Sigmoid colon (tissue), 7 donors: ENCODE results near the gene MYO10. TPM values are rescaled to one million over a fixed set of nuclear protein-coding genes. Genes with fewer than 3 reads are reported as not detected.
A peak's percentile ranks its signal among the peaks of the same experiment; 100 is the strongest.

Source experiments
- DNase-seq: peaks from one replicate; pipeline ENCODE4 v3.0.0-alpha.2; 2019
- H3K27ac ChIP-seq, 4 donors: fragments of 200-600 bp; sonication (generic); one replicate each; pipeline ENCODE4 v1.5.1; 2016 to 2019; ENCODE audit warnings: mild to moderate bottlenecking in 1 of 4
- H3K27me3 ChIP-seq, 3 donors: fragments of 200-600 bp; sonication (generic); one replicate each; pipeline ENCODE4 v1.5.1; 2019; ENCODE audit warnings: mild to moderate bottlenecking in 1 of 3
- H3K36me3 ChIP-seq, 4 donors: fragments of 200-600 bp; sonication (generic); one replicate each; pipeline ENCODE4 v1.5.1; 2016 to 2019
- H3K4me1 ChIP-seq, 4 donors: fragments of 200-600 bp; sonication (generic); one replicate each; pipeline ENCODE4 v1.5.1; 2017 to 2019
- H3K4me3 ChIP-seq, 4 donors: fragments of 200-600 bp; sonication (generic); one replicate each; pipeline ENCODE4 v1.5.1; 2017 to 2019; ENCODE audit warnings: mild to moderate bottlenecking in 2 of 4, moderate library complexity in 1 of 4
- H3K9me3 ChIP-seq, 4 donors: fragments of 200-600 bp in 3 of 4; sonication (generic) in 3 of 4; one replicate each; pipeline versions ENCODE4 v1.5.1 to v1.6.1; 2013 to 2019
- CTCF ChIP-seq, 4 experiments: fragments of 450-650 bp in 3 of 4; fragments of 200-600 bp in 1 of 4; IDR thresholded peaks; one replicate each; pipeline ENCODE4 v1.5.1; 2016 to 2019; ENCODE audit warnings: antibody characterized with exemption in 4 of 4, mild to moderate bottlenecking in 3 of 4, moderate library complexity in 2 of 4
- EP300 ChIP-seq, 4 donors: sonication (generic); formaldehyde crosslinking; IDR thresholded peaks; one replicate each; pipeline ENCODE4 v1.6.1; 2017; ENCODE audit warnings: antibody characterized with exemption in 4 of 4
- POLR2A ChIP-seq, 2 donors: fragments of 450-650 bp; IDR thresholded peaks; one replicate each; pipeline ENCODE4 v1.6.1; 2016; ENCODE audit warnings: antibody characterized with exemption in 2 of 2, mild to moderate bottlenecking in 2 of 2, moderate library complexity in 2 of 2
- POLR2AphosphoS5 ChIP-seq, 4 donors: sonication (generic); formaldehyde crosslinking; IDR thresholded peaks; one replicate each; pipeline ENCODE4 v1.6.1; 2017; ENCODE audit warnings: antibody characterized with exemption in 4 of 4
- WGBS, 2 donors: extraction: QIAGEN DNeasy Blood & Tissue Kit; methylation state at CpG; one replicate each; pipeline ENCODE4 v1.1.7; 2013; 5-methylcytosine and 5-hydroxymethylcytosine counted together
- intact Hi-C: fragments of 100-400 bp; cut with DNase I; formaldehyde crosslinking; loops from one replicate; pipeline ENCODE4 v1.15.1; 2023
- polyA plus RNA-seq, 3 donors: library from polyadenylated mRNA; stranded (reverse); fragments of 200-250 nt; gene quantifications; one replicate each; pipeline ENCODE4 v1.2.3, GENCODE V29; 2013
- total RNA-seq, 4 donors: library from RNA; depleted of rRNA; stranded (reverse); fragments of >200 nt; gene quantifications; one replicate each; pipeline ENCODE4 v1.1.0, GENCODE V29; 2016
- donor health status: healthy with polysubstance abuse.
- donor health status: Bipolar disorder and iron deficiency.
- donor health status: healthy.

Gene MYO10
- total and polyA plus RNA-seq, 7 donors = 3.9 to 20.3 (median 8.3) TPM

- no peak for TF ChIP-seq POLR2AphosphoS5 (IDR thresholded peaks at IDR 0.05)
- TF ChIP-seq CTCF (IDR thresholded peaks at IDR 0.05) = no peak
- Histone ChIP-seq H3K4me3 (no peak overlapping the region), H3K27ac (no peak overlapping the region), H3K9me3 (no peaks in the 10 kb centered on the region), H3K27me3 (no peaks in the 10 kb centered on the region), H3K4me1 (peaks cover 0 to 22% (median 16%) of the 10 kb centered on the region in 4 donors), H3K36me3 (no peaks in the 10 kb centered on the region)
- intact Hi-C loops = no loop called here
- no peak for DNase-seq
- WGBS, 2 donors = 15 to 64% methylated on average over 13 of the region's 13 CpGs
These were observed 41.6 kb downstream of the MYO10 start for GRCh38 chr5:16894236-16895057.

- no peaks in the 10 kb centered on the region for H3K36me3 ChIP-seq
- H3K27me3 ChIP-seq = no peaks in the 10 kb centered on the region
- WGBS, 2 donors = 57 to 73% methylated on average over 8 of the region's 8 CpGs
- DNase-seq = no peak
- no peak overlapping the region for H3K27ac ChIP-seq
- no peaks in the 10 kb centered on the region for H3K9me3 ChIP-seq
- H3K4me3 ChIP-seq = no peak overlapping the region
- TF ChIP-seq CTCF (IDR thresholded peaks at IDR 0.05) (no peak), EP300 (IDR thresholded peaks at IDR 0.05) (no peak), POLR2AphosphoS5 (IDR thresholded peaks at IDR 0.05) (no peak), POLR2A (IDR thresholded peaks at IDR 0.05) (no peak)
- intact Hi-C loops = no loop called here
- peaks cover 0 to 6% (median 3%) of the 10 kb centered on the region in 4 donors for H3K4me1 ChIP-seq
These were observed 45.1 kb downstream of the MYO10 start for GRCh38 chr5:16891033-16891432.

- DNase-seq = no peak
- Histone ChIP-seq H3K4me1 (peaks cover 0 to 6% (median 3%) of the 10 kb centered on the region in 4 donors), H3K36me3 (no peaks in the 10 kb centered on the region), H3K27ac (no peak overlapping the region), H3K27me3 (no peaks in the 10 kb centered on the region), H3K4me3 (no peak overlapping the region), H3K9me3 (no peaks in the 10 kb centered on the region)
- TF ChIP-seq CTCF (IDR thresholded peaks at IDR 0.05) = no peak
- no peak for TF ChIP-seq EP300 (IDR thresholded peaks at IDR 0.05)
- 7 to 40% methylated on average over 5 of the region's 5 CpGs for WGBS, 2 donors
- intact Hi-C loops = no loop called here
These were observed 46.0 kb downstream of the MYO10 start for GRCh38 chr5:16889972-16890519.

- Histone ChIP-seq H3K36me3 (no peaks in the 10 kb centered on the region), H3K27ac (peak overlapping the region in 1 of 4 donors; percentile 39), H3K9me3 (no peaks in the 10 kb centered on the region), H3K4me1 (peaks cover 0 to 6% (median 3%) of the 10 kb centered on the region in 4 donors), H3K4me3 (no peak overlapping the region), H3K27me3 (no peaks in the 10 kb centered on the region)
- intact Hi-C loops = no loop called here
- no peak for DNase-seq
- TF ChIP-seq CTCF (IDR thresholded peaks at IDR 0.05) (no peak), EP300 (IDR thresholded peaks at IDR 0.05) (no peak), POLR2A (IDR thresholded peaks at IDR 0.05) (no peak), POLR2AphosphoS5 (IDR thresholded peaks at IDR 0.05) (no peak)
- 66 to 82% methylated on average over 8 of the region's 8 CpGs for WGBS, 2 donors
These were observed 46.7 kb downstream of the MYO10 start for GRCh38 chr5:16889203-16889971.
